Right cardiac atrium (tissue), 5 donors: ENCODE data around the gene CASP10. TPM values are rescaled to one million over a fixed set of nuclear protein-coding genes. Genes with fewer than 3 reads are reported as not detected.
"Not testable (repeated sequence)": the region's sequence is repeated elsewhere in the genome, so short reads cannot be mapped to it uniquely, and the experiment has no call there.

Experiments used
- ATAC-seq, 2 donors: fragments of 200-7000 bp; cut with Tn5 transposase; one replicate each; pipeline versions ENCODE4 v1.8.0 to v1.9.1; 2020; ENCODE audit warnings: moderate library complexity in 2 of 2, mild to moderate bottlenecking in 1 of 2
- DNase-seq, 3 donors: peaks; one replicate each; pipeline ENCODE4 v3.0.0-alpha.2; 2020
- H3K27ac ChIP-seq: one replicate; pipeline ENCODE4 v1.5.1; 2013; ENCODE audit warnings: mild to moderate bottlenecking, low read length, control low read depth, moderate library complexity
- H3K27me3 ChIP-seq: one replicate; pipeline ENCODE4 v1.6.1; 2013; ENCODE audit not compliant: control insufficient read depth, insufficient read depth
- H3K4me1 ChIP-seq: one replicate; pipeline ENCODE4 v1.6.1; 2013; ENCODE audit warnings: low read length; ENCODE audit not compliant: control insufficient read depth, insufficient read depth
- H3K4me3 ChIP-seq: one replicate; pipeline ENCODE4 v1.5.1; 2013; ENCODE audit warnings: low read length, control low read depth
- H3K9me3 ChIP-seq: one replicate; pipeline ENCODE4 v1.6.1; 2013; ENCODE audit warnings: low read length; ENCODE audit not compliant: control insufficient read depth
- WGBS: extraction: QIAGEN DNeasy Blood & Tissue Kit; methylation state at CpG from one replicate; pipeline ENCODE4 v1.1.7; 2013; 5-methylcytosine and 5-hydroxymethylcytosine counted together
- intact Hi-C, 4 donors: fragments of 100-400 bp; cut with DNase I; formaldehyde crosslinking; loops; one replicate each; pipeline versions ENCODE4 v1.11.0 to v1.14.0; 2022 to 2023
- polyA plus RNA-seq: library from polyadenylated mRNA; stranded (reverse); fragments of 200-250 nt; gene quantifications from one replicate; pipeline ENCODE4 v1.2.3, GENCODE V29; 2013
- total RNA-seq, 4 donors: library from RNA; stranded (reverse); fragmentation: NEBNext Ultra II Directional; extraction: Animal tissue kit (Norgen Biotek cat#: 25700); gene quantifications; one replicate each; pipeline ENCODE4 v1.2.1, GENCODE V29; 2021
- donor health status: healthy with polysubstance abuse.
- donor health status: DM: no; HTN: yes; CAD: no.
- donor health status: DM: no; HTN: no; CAD: no.
- donor health status: DM: no; HTN: yes; CAD: no; lungs with severe emphysema.
- donor health status: DM: yes; HTN: yes; CAD: no.

Gene CASP10
- total and polyA plus RNA-seq, 5 donors, result 3.6 to 6.8 (median 5.8) TPM

GRCh38 chr2:201156640-201157039 lies 26.3 kb upstream of the CASP10 start:
- H3K27ac ChIP-seq, result no peak overlapping the region

GRCh38 chr2:201157694-201158093 lies 25.2 kb upstream of the CASP10 start:
- intact Hi-C loops, result loop anchor here (5.0 to 10.0 kb wide), 3 partner anchors 40 to 223 kb away; partner anchors contain the start of genes CFLAR (in 2 of the 4), HYCC2 (in 1 of the 4) and NDUFB3 (in 1 of the 4)
- H3K9me3 ChIP-seq, result no peaks in the 10 kb centered on the region
- H3K27me3 ChIP-seq, result no peaks in the 10 kb centered on the region
- WGBS, result 52% methylated on average over 4 of the region's 4 CpGs
- DNase-seq (no peak), ATAC-seq (peak; percentile 3 to 40)
- H3K4me1 ChIP-seq, result peaks cover 10% of the 10 kb centered on the region
- no peak overlapping the region for H3K4me3 ChIP-seq
- H3K27ac ChIP-seq, result peak overlapping the region; percentile 80

More at GRCh38 chr2:201156640-201157039, 26.3 kb upstream of the CASP10 start:
- no peaks in the 10 kb centered on the region for H3K27me3 ChIP-seq
- peaks cover 13% of the 10 kb centered on the region for H3K4me1 ChIP-seq
- no peaks in the 10 kb centered on the region for H3K9me3 ChIP-seq
- 33% methylated on average over 1 of the region's 1 CpG for WGBS
- ATAC-seq (no peak), DNase-seq (no peak)
- intact Hi-C loops, result loop anchor here (5.0 to 10.0 kb wide), 3 partner anchors 39 to 222 kb away; partner anchors contain the start of genes CFLAR (in 2 of the 4), HYCC2 (in 1 of the 4) and NDUFB3 (in 1 of the 4)
- H3K4me3 ChIP-seq, result no peak overlapping the region

- peak; percentile 93 to 94 for ATAC-seq
- WGBS, result 35% methylated on average over 5 of the region's 5 CpGs
- intact Hi-C loops, result loop anchor here (5.0 to 10.0 kb wide), 3 partner anchors 41 to 224 kb away; partner anchors contain the start of genes CFLAR (in 2 of the 4), HYCC2 (in 1 of the 4) and NDUFB3 (in 1 of the 4)
- H3K4me3 ChIP-seq, result no peak overlapping the region
- DNase-seq, result peak; percentile 74 to 87 (median 80)
- H3K27ac ChIP-seq, result peak overlapping the region; percentile 80
- H3K9me3 ChIP-seq, result no peaks in the 10 kb centered on the region
- H3K27me3 ChIP-seq, result no peaks in the 10 kb centered on the region
- H3K4me1 ChIP-seq, result peaks cover 9% of the 10 kb centered on the region
Observed at GRCh38 chr2:201158111-201158929, 24.6 kb upstream of the CASP10 start.

GRCh38 chr2:201164166-201164565 lies 18.8 kb upstream of the CASP10 start:
- Histone ChIP-seq H3K4me3 (no peak overlapping the region), H3K27me3 (no peaks in the 10 kb centered on the region), H3K4me1 (no peaks in the 10 kb centered on the region), H3K9me3 (no peaks in the 10 kb centered on the region), H3K27ac (no peak overlapping the region)
- DNase-seq, result no peak
- WGBS, result 91% methylated on average over 1 of the region's 1 CpG
- ATAC-seq, result no peak
- intact Hi-C loops, result loop anchor here in 1 of 4 donors (5.0 kb wide), 1 partner anchor 92 kb away; the partner anchor contains the start of genes HYCC2 and NDUFB3

- DNase-seq, result no peak
- intact Hi-C loops, result no loop called here
- Histone ChIP-seq H3K9me3 (no peaks in the 10 kb centered on the region), H3K27me3 (no peaks in the 10 kb centered on the region), H3K4me1 (no peaks in the 10 kb centered on the region), H3K27ac (no peak overlapping the region), H3K4me3 (no peak overlapping the region)
- ATAC-seq, result peak; percentile 6 to 8
- WGBS, result 99% methylated on average over 3 of the region's 3 CpGs
Observed at GRCh38 chr2:201167546-201167945, 15.4 kb upstream of the CASP10 start.

GRCh38 chr2:201168496-201168895 lies 14.4 kb upstream of the CASP10 start:
- DNase-seq, H3K4me1 ChIP-seq, H3K4me3 ChIP-seq, H3K9me3 ChIP-seq, H3K27me3 ChIP-seq, H3K27ac ChIP-seq, intact Hi-C loops, ATAC-seq: not testable (repeated sequence)
- WGBS, result 81% methylated on average over 1 of the region's 1 CpG

GRCh38 chr2:201171259-201171814 lies 11.6 kb upstream of the CASP10 start:
- intact Hi-C loops, result no loop called here
- no peaks in the 10 kb centered on the region for H3K27me3 ChIP-seq
- H3K27ac ChIP-seq, result no peak overlapping the region
- ATAC-seq (peak in 1 of 2 donors; percentile 7), DNase-seq (no peak)
- no peaks in the 10 kb centered on the region for H3K9me3 ChIP-seq
- no peak overlapping the region for H3K4me3 ChIP-seq
- WGBS, result 58% methylated on average over 6 of the region's 6 CpGs
- H3K4me1 ChIP-seq, result no peaks in the 10 kb centered on the region

- no peaks in the 10 kb centered on the region for H3K9me3 ChIP-seq
- DNase-seq (no peak), ATAC-seq (no peak)
- WGBS, result 63% methylated on average over 2 of the region's 2 CpGs
- intact Hi-C loops, result no loop called here
- no peak overlapping the region for H3K4me3 ChIP-seq
- H3K4me1 ChIP-seq, result no peaks in the 10 kb centered on the region
- no peaks in the 10 kb centered on the region for H3K27me3 ChIP-seq
- H3K27ac ChIP-seq, result no peak overlapping the region
Observed at GRCh38 chr2:201172279-201172678, 10.7 kb upstream of the CASP10 start.

- Histone ChIP-seq H3K4me1 (no peaks in the 10 kb centered on the region), H3K4me3 (no peak overlapping the region), H3K27me3 (no peaks in the 10 kb centered on the region), H3K27ac (no peak overlapping the region), H3K9me3 (no peaks in the 10 kb centered on the region)
- WGBS, result 42% methylated on average over 1 of the region's 1 CpG
- no peak for ATAC-seq
- intact Hi-C loops, result loop anchor here (5.0 kb wide), 2 partner anchors 267 to 272 kb away; no protein-coding TSS in a partner anchor
- no peak for DNase-seq
Observed at GRCh38 chr2:201174687-201175086, 8.3 kb upstream of the CASP10 start.

- no peaks in the 10 kb centered on the region for H3K4me1 ChIP-seq
- intact Hi-C loops, result loop anchor here (5.0 kb wide), 2 partner anchors 269 to 274 kb away; no protein-coding TSS in a partner anchor
- no peaks in the 10 kb centered on the region for H3K9me3 ChIP-seq
- 55% methylated on average over 6 of the region's 6 CpGs for WGBS
- ATAC-seq (no peak), DNase-seq (no peak)
- no peak overlapping the region for H3K27ac ChIP-seq
- H3K27me3 ChIP-seq, result no peaks in the 10 kb centered on the region
- H3K4me3 ChIP-seq, result no peak overlapping the region
Observed at GRCh38 chr2:201176081-201176481, 6.9 kb upstream of the CASP10 start.

- no peaks in the 10 kb centered on the region for H3K27me3 ChIP-seq
- no peak overlapping the region for H3K4me3 ChIP-seq
- no peak overlapping the region for H3K27ac ChIP-seq
- 69% methylated on average over 3 of the region's 3 CpGs for WGBS
- intact Hi-C loops, result loop anchor here in 2 of 4 donors (5.0 to 10.0 kb wide), 2 partner anchors 52 to 55 kb away; no protein-coding TSS in a partner anchor
- no peak for DNase-seq
- no peaks in the 10 kb centered on the region for H3K4me1 ChIP-seq
- H3K9me3 ChIP-seq, result no peaks in the 10 kb centered on the region
- ATAC-seq, result no peak
Observed at GRCh38 chr2:201180010-201180409, 2.9 kb upstream of the CASP10 start.
